Liver (tissue), 9 donors: ENCODE data around the gene ACYP2. TPM values are rescaled to one million over a fixed set of nuclear protein-coding genes. Genes with fewer than 3 reads are reported as not detected.

Experiments
- DNase-seq: peaks from one replicate; pipeline ENCODE4 v3.0.0-alpha.2; 2017; ENCODE audit warnings: low spot score
- H3K27ac ChIP-seq, 2 donors: one replicate each; pipeline ENCODE4 v1.7.0; 2013; ENCODE audit warnings: inconsistent platforms in 2 of 2, low read length in 2 of 2, control low read depth in 1 of 2, low read depth in 1 of 2, mild to moderate bottlenecking in 1 of 2
- H3K27me3 ChIP-seq, 4 donors: one replicate each; pipeline versions ENCODE4 v1.6.1 to v1.7.0; 2013; ENCODE audit warnings: low read length in 3 of 4, inconsistent platforms in 1 of 4, mild to moderate bottlenecking in 1 of 4, moderate library complexity in 1 of 4; ENCODE audit not compliant: control insufficient read depth in 4 of 4, insufficient read depth in 4 of 4
- H3K36me3 ChIP-seq, 4 donors: one replicate each; pipeline versions ENCODE4 v1.6.1 to v1.7.0; 2013; ENCODE audit warnings: low read length in 3 of 4, mild to moderate bottlenecking in 3 of 4, low read depth in 1 of 4, moderate library complexity in 1 of 4; ENCODE audit not compliant: control insufficient read depth in 4 of 4, insufficient read depth in 3 of 4
- H3K4me1 ChIP-seq, 4 donors: one replicate each; pipeline versions ENCODE4 v1.6.1 to v1.7.0; 2013; ENCODE audit warnings: low read length in 3 of 4, mild to moderate bottlenecking in 3 of 4, moderate library complexity in 1 of 4; ENCODE audit not compliant: control insufficient read depth in 4 of 4, insufficient read depth in 4 of 4
- H3K4me3 ChIP-seq, 3 donors: one replicate each; pipeline versions ENCODE4 v1.6.1 to v1.7.0; 2013; ENCODE audit warnings: low read length in 3 of 3, control low read depth in 1 of 3, low read depth in 1 of 3, mild to moderate bottlenecking in 1 of 3
- H3K9ac ChIP-seq, 2 donors: one replicate each; pipeline ENCODE4 v1.7.0; 2013; ENCODE audit warnings: low read length in 2 of 2, mild to moderate bottlenecking in 2 of 2, moderate library complexity in 2 of 2, control low read depth in 1 of 2, low read depth in 1 of 2
- H3K9me3 ChIP-seq, 4 donors: one replicate each; pipeline versions ENCODE4 v1.6.1 to v1.7.0; 2013; ENCODE audit warnings: low read length in 3 of 4; ENCODE audit not compliant: control insufficient read depth in 4 of 4
- ATF3 ChIP-seq: IDR thresholded peaks from 2 replicates; pipeline ENCODE4 v1.6.1; 2016; ENCODE audit warnings: antibody characterized with exemption
- CTCF ChIP-seq: fragments of 150-350 bp; IDR thresholded peaks from 2 replicates; pipeline ENCODE4 v1.5.1; 2017; ENCODE audit warnings: improper control_type of control experiment, low read depth, low read length; ENCODE audit not compliant: missing input control
- FOXA1 ChIP-seq: IDR thresholded peaks from 2 replicates; pipeline ENCODE4 v1.6.1; 2016; ENCODE audit warnings: antibody characterized with exemption
- FOXA2 ChIP-seq: IDR thresholded peaks from 2 replicates; pipeline ENCODE4 v1.6.1; 2016; ENCODE audit warnings: antibody characterized with exemption
- GABPA ChIP-seq, 2 donors: IDR thresholded peaks in 1 of 2; conservative IDR thresholded peaks in 1 of 2; 2 replicates each; pipeline ENCODE4 v1.6.1; 2016; ENCODE audit warnings: antibody characterized with exemption in 2 of 2, mild to moderate bottlenecking in 1 of 2, moderate library complexity in 1 of 2
- HNF4A ChIP-seq, 2 donors: conservative IDR thresholded peaks; 2 replicates each; pipeline ENCODE4 v1.6.1; 2016; ENCODE audit warnings: antibody characterized with exemption in 2 of 2, mild to moderate bottlenecking in 2 of 2
- JUND ChIP-seq, 2 donors: IDR thresholded peaks; 2 replicates each; pipeline ENCODE4 v1.6.1; 2016; ENCODE audit warnings: antibody characterized with exemption in 2 of 2
- MAX ChIP-seq: IDR thresholded peaks from 2 replicates; pipeline ENCODE4 v1.6.1; 2016; ENCODE audit warnings: antibody characterized with exemption
- NR2F2 ChIP-seq: IDR thresholded peaks from 2 replicates; pipeline ENCODE4 v1.6.1; 2016; ENCODE audit warnings: antibody characterized with exemption
- RAD21 ChIP-seq, 2 donors: IDR thresholded peaks; 2 replicates each; pipeline ENCODE4 v1.6.1; 2016; ENCODE audit warnings: antibody characterized with exemption in 2 of 2, mild to moderate bottlenecking in 2 of 2
- REST ChIP-seq: IDR thresholded peaks from 2 replicates; pipeline ENCODE4 v1.6.1; 2016; ENCODE audit warnings: antibody characterized with exemption, mild to moderate bottlenecking
- RXRA ChIP-seq, 2 donors: IDR thresholded peaks; 2 replicates each; pipeline ENCODE4 v1.6.1; 2017 to 2018; ENCODE audit warnings: antibody characterized with exemption in 2 of 2, mild to moderate bottlenecking in 1 of 2
- SP1 ChIP-seq: IDR thresholded peaks from 2 replicates; pipeline ENCODE4 v1.6.1; 2018; ENCODE audit warnings: antibody characterized with exemption, mild to moderate bottlenecking
- TAF1 ChIP-seq: conservative IDR thresholded peaks from 2 replicates; pipeline ENCODE4 v1.6.1; 2016; ENCODE audit warnings: antibody characterized with exemption, mild to moderate bottlenecking
- YY1 ChIP-seq: IDR thresholded peaks from 2 replicates; pipeline ENCODE4 v1.6.1; 2016; ENCODE audit warnings: antibody characterized with exemption, mild to moderate bottlenecking
- ZBTB33 ChIP-seq: IDR thresholded peaks from 2 replicates; pipeline ENCODE4 v1.6.1; 2016; ENCODE audit warnings: antibody characterized with exemption
- WGBS: extraction: QIAGEN DNeasy Blood & Tissue Kit; methylation state at CpG from one replicate; pipeline ENCODE4 v1.1.7; 2013; 5-methylcytosine and 5-hydroxymethylcytosine counted together
- polyA plus RNA-seq, 2 donors: library from polyadenylated mRNA; stranded (reverse) in 1 of 2; unstranded in 1 of 2; fragments of 200-250 nt in 1 of 2; fragments of >200 nt in 1 of 2; fragmentation: Nextera tagmentation in 1 of 2; extraction: Ambion mirVana in 1 of 2; gene quantifications; one replicate each; pipeline versions ENCODE4 v1.2.1 to v1.2.3, GENCODE V29; 2013 to 2015
- total RNA-seq, 2 donors: library from RNA; depleted of rRNA; stranded (reverse); fragments of >200 nt; gene quantifications; one replicate each; pipeline ENCODE4 v1.2.3, GENCODE V29; 2014
- donor health status: healthy.
- donor health status: healthy.
- donor health status: healthy.
- donor health status: healthy.
- donor health status: healthy.

The ACYP2 gene
- total and polyA plus RNA-seq, 4 donors, result 13.1 to 44.3 (median 15.4) TPM

- H3K36me3 ChIP-seq, result peaks cover 0 to 17% (median 1%) of the 10 kb centered on the region in 4 donors
- H3K9me3 ChIP-seq, result peaks cover 6 to 9% (median 8%) of the 10 kb centered on the region in 4 donors
- H3K27ac ChIP-seq, result no peak overlapping the region
- DNase-seq, result no peak
- 98% methylated on average over 8 of the region's 8 CpGs for WGBS
- no peak for TF ChIP-seq FOXA2
- TF ChIP-seq GABPA (IDR thresholded peaks at IDR 0.05 in 1 of 2, conservative IDR thresholded peaks at IDR 0.05 in 1 of 2), result no peak
- TF ChIP-seq CTCF, result no peak
- no peak for TF ChIP-seq ATF3
- TF ChIP-seq JUND (IDR thresholded peaks at IDR 0.05), result no peak
- no peak for TF ChIP-seq YY1
- TF ChIP-seq MAX, result no peak
- TF ChIP-seq SP1, result no peak
- TF ChIP-seq NR2F2, result no peak
- no peak for TF ChIP-seq ZBTB33
- no peak for TF ChIP-seq FOXA1
- no peak for TF ChIP-seq REST
- no peak for TF ChIP-seq RXRA (IDR thresholded peaks at IDR 0.05)
- no peak for TF ChIP-seq RAD21 (IDR thresholded peaks at IDR 0.05)
- no peak for TF ChIP-seq HNF4A (conservative IDR thresholded peaks at IDR 0.05)
- TF ChIP-seq TAF1, result no peak
- H3K9ac ChIP-seq, result no peak overlapping the region
- H3K4me1 ChIP-seq, result no peaks in the 10 kb centered on the region
- H3K4me3 ChIP-seq, result no peak overlapping the region
- no peaks in the 10 kb centered on the region for H3K27me3 ChIP-seq
Observed at GRCh38 chr2:54120950-54121349, 5.5 kb downstream of the ACYP2 start.
